Endothelial cell of umbilical vein (primary cell): Measurements from ENCODE around the gene LURAP1L.

Experiments
- EZH2 ChIP-seq: IDR thresholded peaks from 2 replicates; pipeline ENCODE4 v1.6.1; 2012; ENCODE audit warnings: borderline replicate concordance, low read depth, mild to moderate bottlenecking, moderate library complexity, low read length, inconsistent platforms; ENCODE audit not compliant: severe bottlenecking
- JUN ChIP-seq: IDR thresholded peaks from 2 replicates; pipeline ENCODE4 v1.6.1; 2011; ENCODE audit warnings: borderline replicate concordance, low read depth; ENCODE audit not compliant: insufficient read length, insufficient read depth
- MYC ChIP-seq: IDR thresholded peaks from one replicate; pipeline ENCODE4 v1.6.1; 2011; ENCODE audit warnings: mild to moderate bottlenecking, low read depth, low read length
- POLR2A ChIP-seq: IDR thresholded peaks from 2 replicates; pipeline ENCODE4 v1.6.1; 2012; ENCODE audit warnings: low read depth, mild to moderate bottlenecking, control low read depth, low read length
- POLR2AphosphoS5 ChIP-seq: IDR thresholded peaks from 2 replicates; pipeline ENCODE4 v1.6.1; 2012; ENCODE audit warnings: low read depth, mild to moderate bottlenecking, control low read depth, low read length, moderate library complexity; ENCODE audit not compliant: insufficient read depth
- TF ChIP-seq, protein P1 (sequence below), 2 donors: IDR thresholded peaks; 1 replicate in 1 of 2; 2 replicates in 1 of 2; pipeline ENCODE4 v1.5.1; 2011; ENCODE audit warnings: low read length in 2 of 2, mild to moderate bottlenecking in 2 of 2, moderate library complexity in 2 of 2, control low read depth in 1 of 2, inconsistent platforms in 1 of 2, low read depth in 1 of 2; ENCODE audit not compliant: insufficient read depth in 1 of 2; ENCODE audit errors: extremely low read depth in 1 of 2
- TF ChIP-seq, protein P2 (sequence below): IDR thresholded peaks from 2 replicates; pipeline ENCODE4 v1.6.1; 2011; ENCODE audit not compliant: insufficient read depth, insufficient read length

DNA sequence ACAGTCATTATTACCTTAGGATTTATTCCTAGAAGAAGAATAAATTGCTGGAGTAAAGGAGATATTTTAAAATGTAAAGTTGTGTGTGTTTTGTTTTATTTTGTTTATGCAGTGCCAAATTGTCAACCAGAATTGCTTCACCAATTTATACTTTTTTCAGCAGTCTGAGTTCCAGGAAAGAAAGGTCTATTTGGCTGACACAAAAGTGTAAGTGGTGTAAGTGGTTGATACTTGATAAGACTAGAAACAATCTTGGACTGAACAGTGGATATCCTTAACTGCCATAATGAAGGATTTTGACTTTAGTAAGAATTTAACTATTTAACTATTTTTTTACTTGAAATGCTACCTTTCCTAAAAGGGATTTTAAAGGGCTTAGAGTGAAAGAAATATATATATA lies 43.9 kb upstream of the LURAP1L start:
- no peak for TF ChIP-seq POLR2A
- TF ChIP-seq, protein P1, sequence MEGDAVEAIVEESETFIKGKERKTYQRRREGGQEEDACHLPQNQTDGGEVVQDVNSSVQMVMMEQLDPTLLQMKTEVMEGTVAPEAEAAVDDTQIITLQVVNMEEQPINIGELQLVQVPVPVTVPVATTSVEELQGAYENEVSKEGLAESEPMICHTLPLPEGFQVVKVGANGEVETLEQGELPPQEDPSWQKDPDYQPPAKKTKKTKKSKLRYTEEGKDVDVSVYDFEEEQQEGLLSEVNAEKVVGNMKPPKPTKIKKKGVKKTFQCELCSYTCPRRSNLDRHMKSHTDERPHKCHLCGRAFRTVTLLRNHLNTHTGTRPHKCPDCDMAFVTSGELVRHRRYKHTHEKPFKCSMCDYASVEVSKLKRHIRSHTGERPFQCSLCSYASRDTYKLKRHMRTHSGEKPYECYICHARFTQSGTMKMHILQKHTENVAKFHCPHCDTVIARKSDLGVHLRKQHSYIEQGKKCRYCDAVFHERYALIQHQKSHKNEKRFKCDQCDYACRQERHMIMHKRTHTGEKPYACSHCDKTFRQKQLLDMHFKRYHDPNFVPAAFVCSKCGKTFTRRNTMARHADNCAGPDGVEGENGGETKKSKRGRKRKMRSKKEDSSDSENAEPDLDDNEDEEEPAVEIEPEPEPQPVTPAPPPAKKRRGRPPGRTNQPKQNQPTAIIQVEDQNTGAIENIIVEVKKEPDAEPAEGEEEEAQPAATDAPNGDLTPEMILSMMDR (IDR thresholded peaks at IDR 0.05; ENCODE audit: extremely low read depth in 1 of 2, insufficient read depth in 1 of 2, low read depth in 1 of 2, low read length in 2 of 2): no peak
- no peak for TF ChIP-seq EZH2
- TF ChIP-seq POLR2AphosphoS5: no peak
- TF ChIP-seq, protein P2, sequence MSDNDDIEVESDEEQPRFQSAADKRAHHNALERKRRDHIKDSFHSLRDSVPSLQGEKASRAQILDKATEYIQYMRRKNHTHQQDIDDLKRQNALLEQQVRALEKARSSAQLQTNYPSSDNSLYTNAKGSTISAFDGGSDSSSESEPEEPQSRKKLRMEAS: no peak
- TF ChIP-seq JUN: no peak
- TF ChIP-seq MYC: no peak
